HCT116 (cell line): ENCODE results near the gene CREBBP. TPM values are rescaled to one million over a fixed set of nuclear protein-coding genes. Genes with fewer than 3 reads are reported as not detected.

Source experiments
- ATAC-seq: fragments of 200-7000 bp; cut with Tn5 transposase; 2 replicates; pipeline ENCODE4 v1.9.1; 2020; ENCODE audit warnings: mild to moderate bottlenecking, moderate library complexity
- BruUV-seq: library from RNA; stranded (reverse); fragments of 400-500 nt; replicated peaks from 2 replicates; lab custom pipeline; 2021; lab: Mats Ljungman, UMichigan
- CTCF ChIA-PET: fragments of 300-600 bp; sonication (Branson Sonifier 250); formaldehyde crosslinking; loops from one replicate; lab custom pipeline; 2021; ENCODE audit warnings: antibody characterized with exemption; lab: Charles Lee
- POLR2A ChIA-PET: fragments of 300-600, 350-600 bp; sonication (Branson Sonifier 250); formaldehyde crosslinking; loops from one replicate; lab custom pipeline; 2021; ENCODE audit warnings: antibody characterized with exemption; lab: Charles Lee
- RAD21 ChIA-PET, 2 experiments: fragments of 300-600 bp; sonication (Branson Sonifier 250); formaldehyde crosslinking; loops; one replicate each; lab custom pipeline; 2023; ENCODE audit warnings: low total read pairs in 2 of 2; ENCODE audit not compliant: uncharacterized antibody in 2 of 2, unreplicated experiment in 2 of 2, low non-redundant PET in 1 of 2; lab: Charles Lee
- DNase-seq: peaks from one replicate; pipeline ENCODE4 v3.0.0-alpha.2; 2010; ENCODE audit warnings: low read depth, low spot score
- H2AFZ ChIP-seq: fragments of 200-600 bp; shearing (Covaris generic), sonication (generic); 2 replicates; pipeline ENCODE4 v1.6.1; 2017; ENCODE audit warnings: low read depth, mixed run types, mixed read lengths, antibody characterized with exemption, low read length; ENCODE audit not compliant: poor library complexity, severe bottlenecking
- H3K27ac ChIP-seq: 2 replicates; pipeline ENCODE4 v1.5.1; 2012; ENCODE audit warnings: low read depth, low read length
- H3K27me3 ChIP-seq: fragments of 200-600 bp; sonication (generic); 2 replicates; pipeline ENCODE4 v1.6.1; 2016; ENCODE audit warnings: mixed run types, low read length, mixed read lengths; ENCODE audit not compliant: insufficient read depth
- H3K36me3 ChIP-seq, 2 experiments: fragments of 200-500 bp in 1 of 2; fragments of 200-600 bp in 1 of 2; sonication (Bioruptor generic) in 1 of 2; sonication (generic) in 1 of 2; 2 replicates each; pipeline versions ENCODE4 v1.5.1 to v1.6.1; 2014 to 2016; ENCODE audit warnings: low read length in 2 of 2, inconsistent platforms in 1 of 2, mixed read lengths in 1 of 2, mixed run types in 1 of 2; ENCODE audit not compliant: insufficient read depth in 2 of 2, control insufficient read depth in 1 of 2
- H3K4me1 ChIP-seq, 2 experiments: fragments of 200-600 bp in 1 of 2; sonication (generic) in 1 of 2; 2 replicates each; pipeline versions ENCODE4 v1.5.1 to v1.6.1; 2012 to 2017; ENCODE audit warnings: low read length in 2 of 2, inconsistent platforms in 1 of 2, mild to moderate bottlenecking in 1 of 2, mixed read lengths in 1 of 2, mixed run types in 1 of 2, moderate library complexity in 1 of 2; ENCODE audit not compliant: insufficient read depth in 2 of 2, control insufficient read depth in 1 of 2
- H3K4me2 ChIP-seq: fragments of 200-600 bp; sonication (generic); 2 replicates; pipeline ENCODE4 v1.6.1; 2017; ENCODE audit warnings: mixed run types, low read length, mixed read lengths
- H3K4me3 ChIP-seq, 2 experiments: fragments of 200-600 bp in 1 of 2; sonication (generic) in 1 of 2; replicated peaks in 1 of 2; 2 replicates each; pipeline ENCODE4 v1.5.1; 2011 to 2016; ENCODE audit warnings: low read length in 2 of 2, control low read depth in 1 of 2, low read depth in 1 of 2, mild to moderate bottlenecking in 1 of 2, mixed read lengths in 1 of 2, mixed run types in 1 of 2
- H3K79me2 ChIP-seq: fragments of 200-600 bp; sonication (generic); 2 replicates; pipeline ENCODE4 v1.6.1; 2017; ENCODE audit warnings: mild to moderate bottlenecking, mixed run types, low read length, moderate library complexity, mixed read lengths; ENCODE audit not compliant: insufficient read depth
- H3K9ac ChIP-seq: fragments of 200-600 bp; sonication (generic); 2 replicates; pipeline ENCODE4 v1.6.1; 2016; ENCODE audit warnings: low read length, mixed read lengths
- H3K9me2 ChIP-seq: fragments of 200-600 bp; sonication (generic), shearing (Covaris generic); 2 replicates; pipeline ENCODE4 v1.6.1; 2017; ENCODE audit warnings: mixed run types, mild to moderate bottlenecking, moderate library complexity; ENCODE audit not compliant: insufficient read depth
- H3K9me3 ChIP-seq, 2 experiments: fragments of 200-500 bp in 1 of 2; fragments of 200-600 bp in 1 of 2; sonication (Bioruptor generic) in 1 of 2; sonication (generic) in 1 of 2; 2 replicates each; pipeline ENCODE4 v1.6.1; 2014 to 2017; ENCODE audit warnings: low read length in 2 of 2, mixed read lengths in 2 of 2, inconsistent platforms in 1 of 2, low read depth in 1 of 2, mild to moderate bottlenecking in 1 of 2, mixed run types in 1 of 2, moderate library complexity in 1 of 2; ENCODE audit not compliant: control insufficient read depth in 1 of 2, insufficient read depth in 1 of 2
- H4K20me1 ChIP-seq: fragments of 200-600 bp; sonication (generic), shearing (Covaris generic); 2 replicates; pipeline ENCODE4 v1.6.1; 2017; ENCODE audit warnings: mixed run types, mild to moderate bottlenecking, moderate library complexity; ENCODE audit not compliant: insufficient read depth
- CEBPB ChIP-seq: IDR thresholded peaks from 2 replicates; pipeline ENCODE4 v1.6.1; 2012; ENCODE audit warnings: low read depth
- POLR2A ChIP-seq: IDR thresholded peaks from 2 replicates; pipeline ENCODE4 v1.7.0; 2011; ENCODE audit warnings: borderline replicate concordance; ENCODE audit not compliant: insufficient read depth, insufficient read length; ENCODE audit errors: extremely low read depth
- RAD21 ChIP-seq: IDR thresholded peaks from 2 replicates; pipeline ENCODE4 v1.6.1; 2012; ENCODE audit warnings: low read depth, mild to moderate bottlenecking
- REST ChIP-seq: IDR thresholded peaks from 2 replicates; pipeline ENCODE4 v1.6.1; 2012; ENCODE audit warnings: low read depth
- SRF ChIP-seq: IDR thresholded peaks from 2 replicates; pipeline ENCODE4 v1.6.1; 2012; ENCODE audit warnings: low read depth
- TCF7L2 ChIP-seq: IDR thresholded peaks from 2 replicates; pipeline ENCODE4 v1.7.0; 2011; ENCODE audit warnings: borderline replicate concordance, inconsistent platforms; ENCODE audit not compliant: insufficient read depth, insufficient read length; ENCODE audit errors: extremely low read depth
- intact Hi-C: fragments of 100-400 bp; cut with micrococcal nuclease; formaldehyde crosslinking; loops from 2 replicates; pipeline ENCODE4 v1.10.0; 2022
- total RNA-seq: library from RNA; stranded (reverse); gene quantifications from one replicate; pipeline ENCODE4 v1.2.1, GENCODE V29; 2021; ENCODE audit not compliant: unreplicated experiment

CREBBP gene
- total RNA-seq, 1 experiment from 2014 or later, result 42.7 TPM

GRCh38 chr16:3681206-3681605 is 199.3 kb downstream of the CREBBP start:
- H3K36me3 ChIP-seq, result peaks cover 23 to 54% of the 10 kb centered on the region in 2 experiments
- TF ChIP-seq POLR2A (no peak), CEBPB (no peak), SRF (no peak), REST (no peak), RAD21 (no peak)
- H3K27me3 ChIP-seq, result no peaks in the 10 kb centered on the region
- H3K9ac ChIP-seq, result no peak overlapping the region
- ATAC-seq, result no peak
- ChIA-PET POLR2A (no interaction called here), RAD21 (no interaction called here), CTCF (interaction anchor here (0.7 kb wide), 1 partner anchor 27 kb away, joined by 3 read pairs; no protein-coding TSS in a partner anchor)
- no TSS peak for BruUV-seq
- H3K9me2 ChIP-seq, result no peaks in the 10 kb centered on the region
- DNase-seq, result no peak
- H3K4me1 ChIP-seq, result no peaks in the 10 kb centered on the region
- H3K4me3 ChIP-seq, result no peak overlapping the region
- H3K9me3 ChIP-seq, result no peaks in the 10 kb centered on the region
- intact Hi-C loops, result no loop called here
- no peaks in the 10 kb centered on the region for H4K20me1 ChIP-seq
- no peak overlapping the region for H3K4me2 ChIP-seq
- H3K79me2 ChIP-seq, result peaks cover 35% of the 10 kb centered on the region; the same call in 1 of the 2 replicates
- H2AFZ ChIP-seq, result no peak overlapping the region
- H3K27ac ChIP-seq, result no peak overlapping the region

GRCh38 chr16:3677994-3678393 is 202.5 kb downstream of the CREBBP start:
- Histone ChIP-seq H3K79me2 (peaks cover 23% of the 10 kb centered on the region; the same call in 1 of the 2 replicates), H3K4me2 (no peak overlapping the region), H3K9ac (no peak overlapping the region), H3K9me2 (no peaks in the 10 kb centered on the region), H3K4me1 (no peaks in the 10 kb centered on the region), H3K27ac (no peak overlapping the region), H3K4me3 (no peak overlapping the region), H2AFZ (no peak overlapping the region), H3K9me3 (no peaks in the 10 kb centered on the region), H3K27me3 (no peaks in the 10 kb centered on the region), H3K36me3 (peaks cover 17 to 55% of the 10 kb centered on the region in 2 experiments), H4K20me1 (no peaks in the 10 kb centered on the region)
- ATAC-seq, result no peak
- ChIA-PET CTCF (no interaction called here), RAD21 (no interaction called here), POLR2A (no interaction called here)
- no peak for DNase-seq
- TF ChIP-seq POLR2A (no peak), TCF7L2 (no peak)
- TSS peak; percentile 29 for BruUV-seq
- intact Hi-C loops, result no loop called here
